HG02610 (cell line): ENCODE results near the gene SLC9B2.

Experiments used
- ATAC-seq: cut with Tn5 transposase; IDR thresholded peaks from one replicate; pipeline ENCODE4 v1.9.1; 2021; ENCODE audit warnings: mild to moderate bottlenecking, moderate library complexity; ENCODE audit not compliant: unreplicated experiment

The SLC9B2 gene

GRCh38 chr4:103076747-103077347 lies at the start of gene SLC9B2:
SLC9B2 (minus strand) TSS chr4:103076761; CDS start chr4:103067550, 9,211 bp downstream.
- ATAC-seq, result peak; percentile 60

- ATAC-seq, result no peak
Measured at GRCh38 chr4:103126126-103126525, 49.6 kb upstream of the SLC9B2 start.

GRCh38 chr4:103123114-103123513 lies 46.6 kb upstream of the SLC9B2 start:
- no peak for ATAC-seq

GRCh38 chr4:103118166-103118565 lies 41.6 kb upstream of the SLC9B2 start:
- ATAC-seq, result no peak

- no peak for ATAC-seq
Measured at GRCh38 chr4:103111598-103111997, 35.0 kb upstream of the SLC9B2 start.

- no peak for ATAC-seq
Measured at GRCh38 chr4:103108542-103108941, 32.0 kb upstream of the SLC9B2 start.

- ATAC-seq, result no peak
Measured at GRCh38 chr4:103105558-103106356, 29.2 kb upstream of the SLC9B2 start.

GRCh38 chr4:103104886-103105285 lies 28.3 kb upstream of the SLC9B2 start:
- ATAC-seq, result no peak

GRCh38 chr4:103100691-103101090 lies 24.1 kb upstream of the SLC9B2 start:
- no peak for ATAC-seq

GRCh38 chr4:103099691-103100392 lies 23.3 kb upstream of the SLC9B2 start, which contains the start of gene BDH2:
BDH2 (minus strand) TSS chr4:103099834; CDS start chr4:103096254, 3,580 bp downstream.
- peak; percentile 93 for ATAC-seq

- no peak for ATAC-seq
Measured at GRCh38 chr4:103098756-103099440, 22.3 kb upstream of the SLC9B2 start.

GRCh38 chr4:103098341-103098740 lies 21.8 kb upstream of the SLC9B2 start:
- ATAC-seq, result no peak

GRCh38 chr4:103097112-103097511 lies 20.6 kb upstream of the SLC9B2 start:
- ATAC-seq, result no peak

- ATAC-seq, result no peak
Measured at GRCh38 chr4:103095080-103095479, 18.5 kb upstream of the SLC9B2 start.

- ATAC-seq, result peak; percentile 32
Measured at GRCh38 chr4:103092245-103092644, 15.7 kb upstream of the SLC9B2 start.

- ATAC-seq, result peak; percentile 59
Measured at GRCh38 chr4:103091601-103092223, 15.2 kb upstream of the SLC9B2 start.

- no peak for ATAC-seq
Measured at GRCh38 chr4:103089481-103089880, 12.9 kb upstream of the SLC9B2 start.

GRCh38 chr4:103086551-103086950 lies 10.0 kb upstream of the SLC9B2 start:
- ATAC-seq, result no peak

- ATAC-seq, result no peak
Measured at GRCh38 chr4:103085555-103086196, 9.1 kb upstream of the SLC9B2 start.

GRCh38 chr4:103079621-103080020 lies 3.1 kb upstream of the SLC9B2 start:
- ATAC-seq, result no peak
